GM12878 (cell line): ENCODE results near the gene SELENOM. TPM values are rescaled to one million over a fixed set of nuclear protein-coding genes. Genes with fewer than 3 reads are reported as not detected.

ENCODE experiments used
- ATAC-seq: fragments of 200-7000 bp; cut with Tn5 transposase; 3 replicates; pipeline ENCODE4 v1.9.1; 2020; ENCODE audit warnings: mild to moderate bottlenecking, moderate library complexity
- BruUV-seq: library from RNA; stranded (reverse); fragments of 400-500 nt; replicated peaks from 2 replicates; lab custom pipeline; 2021; lab: Mats Ljungman, UMichigan
- CTCF ChIA-PET: fragments of 300-600 bp; sonication (Branson Sonifier 250); formaldehyde crosslinking; extraction: SDS; loops from one replicate; lab custom pipeline; 2021; ENCODE audit warnings: inconsistent platforms; lab: Yijun Ruan, JAX
- POLR2A ChIA-PET: fragments of 350-600 bp; formaldehyde crosslinking; extraction: SDS; loops from one replicate; lab custom pipeline; 2021; ENCODE audit warnings: inconsistent platforms; lab: Charles Lee
- RAD21 ChIA-PET: fragments of 300-600 bp; sonication (Branson Sonifier 250); formaldehyde crosslinking; loops from one replicate; lab custom pipeline; 2023; ENCODE audit warnings: antibody characterized with exemption; ENCODE audit not compliant: unreplicated experiment; lab: Charles Lee
- SMC1A ChIA-PET: fragments of 300-600 bp; sonication (Branson Sonifier 250); formaldehyde crosslinking; loops from one replicate; lab custom pipeline; 2023; ENCODE audit not compliant: unreplicated experiment, uncharacterized antibody; lab: Charles Lee
- DNase-seq: peaks from one replicate; pipeline ENCODE4 v3.0.0-alpha.2; 2011; ENCODE audit warnings: low read depth, low spot score
- FAIRE-seq: peaks from 3 replicates; lab custom pipeline; 2011; peaks lifted over from hg19 to GRCh38; lab: Jason Lieb, UNC
- H2AFZ ChIP-seq: 2 replicates; pipeline ENCODE4 v1.6.0; 2011; ENCODE audit warnings: low read depth, low read length, control low read depth; ENCODE audit not compliant: control insufficient read depth
- H3K27ac ChIP-seq: 2 replicates; pipeline ENCODE4 v1.5.1; 2011; ENCODE audit warnings: control low read depth; ENCODE audit not compliant: control insufficient read depth, insufficient read depth
- H3K27me3 ChIP-seq, 2 experiments: replicated peaks in 1 of 2; 2 replicates each; pipeline versions ENCODE4 v1.6.0 to v1.6.1; 2011; ENCODE audit warnings: low read length in 1 of 2; ENCODE audit not compliant: control insufficient read depth in 2 of 2, insufficient read depth in 2 of 2
- H3K36me3 ChIP-seq, 2 experiments: 2 replicates each; pipeline ENCODE4 v1.5.1; 2011; ENCODE audit warnings: low read length in 1 of 2; ENCODE audit not compliant: control insufficient read depth in 2 of 2, insufficient read depth in 2 of 2
- H3K4me1 ChIP-seq: 2 replicates; pipeline ENCODE4 v1.6.1; 2011; ENCODE audit warnings: mild to moderate bottlenecking, low read length, moderate library complexity, mixed read lengths; ENCODE audit not compliant: control insufficient read depth, insufficient read depth
- H3K4me2 ChIP-seq: 2 replicates; pipeline ENCODE4 v1.6.0; 2011; ENCODE audit warnings: control low read depth; ENCODE audit not compliant: control insufficient read depth, insufficient read depth
- H3K4me3 ChIP-seq: fragments of 200-600 bp; sonication (generic); 2 replicates; pipeline ENCODE4 v1.5.1; 2016
- H3K79me2 ChIP-seq: 2 replicates; pipeline ENCODE4 v1.6.0; 2011; ENCODE audit warnings: low read length; ENCODE audit not compliant: control insufficient read depth, insufficient read depth
- H3K9ac ChIP-seq: 2 replicates; pipeline ENCODE4 v1.8.0; 2011; ENCODE audit warnings: low read length, control low read depth, mixed read lengths; ENCODE audit not compliant: control insufficient read depth, insufficient read depth
- H3K9me3 ChIP-seq: replicated peaks from 3 replicates; pipeline ENCODE4 v1.5.1; 2011; ENCODE audit warnings: mild to moderate bottlenecking, low read length; ENCODE audit not compliant: control insufficient read depth, insufficient read depth
- H4K20me1 ChIP-seq: 2 replicates; pipeline ENCODE4 v1.6.0; 2011; ENCODE audit not compliant: control insufficient read depth, insufficient read depth
- CBFB ChIP-seq: IDR thresholded peaks from 2 replicates; pipeline ENCODE4 v1.6.1; 2016; ENCODE audit warnings: antibody characterized with exemption, low read depth
- CREM ChIP-seq: IDR thresholded peaks from 2 replicates; pipeline ENCODE4 v1.6.1; 2014; ENCODE audit warnings: antibody characterized with exemption, low read depth
- EZH2 ChIP-seq: IDR thresholded peaks from 2 replicates; pipeline ENCODE4 v1.6.1; 2012; ENCODE audit warnings: low read depth, mild to moderate bottlenecking, control low read depth, inconsistent platforms, low read length, borderline replicate concordance; ENCODE audit not compliant: control insufficient read depth
- NFXL1 ChIP-seq: fragments of 450-650 bp; IDR thresholded peaks from 2 replicates; pipeline ENCODE4 v1.6.1; 2017; ENCODE audit warnings: antibody characterized with exemption, mild to moderate bottlenecking, borderline replicate concordance
- PAX5 ChIP-seq: IDR thresholded peaks from 2 replicates; pipeline ENCODE4 v1.6.1; 2011; ENCODE audit warnings: low read depth, low read length, borderline replicate concordance
- RAD21 ChIP-seq: IDR thresholded peaks from 2 replicates; pipeline ENCODE4 v1.6.1; 2011; ENCODE audit warnings: mild to moderate bottlenecking, low read depth, low read length, moderate library complexity; ENCODE audit not compliant: insufficient read depth
- SRF ChIP-seq, 2 experiments: IDR thresholded peaks; 2 replicates each; pipeline ENCODE4 v1.6.1; 2011; ENCODE audit warnings: low read depth in 2 of 2, low read length in 2 of 2, mild to moderate bottlenecking in 1 of 2, moderate library complexity in 1 of 2
- STAT3 ChIP-seq: IDR thresholded peaks from 2 replicates; pipeline ENCODE4 v1.6.1; 2011; ENCODE audit warnings: low read depth, low read length, improper control_type of control experiment
- YBX1 ChIP-seq: fragments of 450-650 bp; IDR thresholded peaks from 2 replicates; pipeline ENCODE4 v1.6.1; 2016; ENCODE audit warnings: antibody characterized with exemption
- WGBS: methylation state at CpG from one replicate; pipeline ENCODE4 v1.1.6; 2016; ENCODE audit warnings: low lambda C conversion rate; ENCODE audit not compliant: insufficient replicate concordance, insufficient coverage; ENCODE audit errors: missing lambda C conversion rate; 5-methylcytosine and 5-hydroxymethylcytosine counted together
- in situ Hi-C: fragments of 300-500 bp; cut with MboI; formaldehyde crosslinking; loops from 9 replicates; pipeline ENCODE4 v1.14.3; 2018; ENCODE audit warnings: mixed read lengths
- intact Hi-C: fragments of 100-400 bp; cut with micrococcal nuclease; formaldehyde crosslinking; loops from one replicate; pipeline ENCODE4 v1.14.2; 2022; ENCODE audit not compliant: unreplicated experiment
- polyA plus RNA-seq, 11 experiments: library from polyadenylated mRNA; depleted of rRNA in 4 of 11; unstranded in 6 of 11; stranded (reverse) in 5 of 11; fragments of >200 nt; fragmentation: Nextera tagmentation in 4 of 11; fragmentation: Illumina TruSeq in 1 of 11; extraction: Ambion mirVana in 4 of 11; extraction: Trizol in 1 of 11; gene quantifications; 1 replicate in 1 of 11; 2 replicates in 10 of 11; pipeline versions ENCODE4 v1.2.1 to v1.2.3, GENCODE V29; 2011 to 2016; ENCODE audit warnings: inconsistent platforms in 2 of 11, missing spikeins in 2 of 11, low read depth in 1 of 11
- total RNA-seq, 4 experiments: library from RNA; depleted of rRNA in 3 of 4; stranded (reverse); fragments of >200 nt in 3 of 4; fragmentation: Illumina TruSeq in 1 of 4; extraction: Trizol in 1 of 4; gene quantifications; 2 replicates each; pipeline versions ENCODE4 v1.2.1 to v1.2.3, GENCODE V29; 2013 to 2021
- TF ChIP-seq, protein P1 (sequence below): IDR thresholded peaks from 2 replicates; pipeline ENCODE4 v1.6.1; 2012; ENCODE audit warnings: improper control_type of control experiment, low read depth, low read length; ENCODE audit not compliant: insufficient replicate concordance

The SELENOM gene
- total and polyA plus RNA-seq, 10 of the 15 experiments (the other 5 are each of a cell fraction or from before 2014, with no cell fraction given), result 0.80 to 8.3 (median 2.0) TPM

DNA sequence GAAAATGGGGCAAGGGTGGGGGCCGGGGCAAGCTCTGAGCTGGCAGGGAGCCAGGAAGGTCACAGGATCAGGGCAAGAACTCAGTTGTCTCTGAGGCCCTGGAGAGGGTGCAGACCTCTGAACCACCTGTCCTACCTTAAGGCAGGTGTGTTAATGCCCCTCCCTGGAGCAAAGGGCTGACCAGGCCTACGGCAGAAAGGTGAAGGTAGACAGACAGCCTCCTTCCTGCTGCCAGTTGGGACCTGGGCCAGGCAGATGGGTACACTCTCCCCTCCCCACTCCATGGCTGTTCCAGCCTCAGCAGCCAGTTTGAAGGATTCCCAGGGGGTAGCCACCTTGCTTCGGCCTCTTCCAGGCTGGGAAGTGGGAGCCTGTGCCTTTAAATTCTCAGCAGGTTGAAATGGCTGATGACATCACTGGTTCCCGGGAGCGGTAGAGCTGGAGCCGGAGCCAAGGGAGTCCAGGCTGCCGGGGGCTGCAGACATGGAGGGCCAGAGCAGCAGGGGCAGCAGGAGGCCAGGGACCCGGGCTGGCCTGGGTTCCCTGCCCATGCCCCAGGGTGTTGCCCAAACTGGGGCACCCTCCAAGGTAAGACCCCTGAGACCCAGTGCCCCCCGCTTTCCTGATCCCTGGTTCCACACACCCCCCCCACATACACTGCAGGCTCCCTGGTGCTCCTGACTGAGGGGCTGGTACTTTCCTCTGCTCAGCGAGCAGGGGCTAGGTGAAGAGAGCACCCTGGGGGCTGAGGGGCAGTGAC, 15.3 kb upstream of the SELENOM start, which contains the start of gene INPP5J:
Gene INPP5J (plus strand): TSS at position 435 of the 760 bp plus-strand sequence. CDS start 49 bp downstream, at position 484.
- RAD21 ChIA-PET, result no interaction called here
- no TSS peak for BruUV-seq

More for the DNA sequence above, 15.3 kb upstream of the SELENOM start, which contains the start of gene INPP5J:
- no peak within 1 kb of the TSS for H3K9ac ChIP-seq
- ChIA-PET CTCF (no interaction called here), SMC1A (no interaction called here), POLR2A (no interaction called here)
- H3K36me3 ChIP-seq, result no peaks in the 10 kb centered on the region
- H3K9me3 ChIP-seq, result no peaks in the 10 kb centered on the region
- in situ Hi-C loops (no loop called here), intact Hi-C loops (no loop called here)
- no peak within 1 kb of the TSS for H3K4me3 ChIP-seq
- H4K20me1 ChIP-seq, result no peaks in the 10 kb centered on the region
- DNase-seq (no peak), ATAC-seq (no peak), FAIRE-seq (no peak)
- no peaks in the 10 kb centered on the region for H3K4me1 ChIP-seq
- no peak within 1 kb of the TSS for H2AFZ ChIP-seq
- TF ChIP-seq, protein P1, sequence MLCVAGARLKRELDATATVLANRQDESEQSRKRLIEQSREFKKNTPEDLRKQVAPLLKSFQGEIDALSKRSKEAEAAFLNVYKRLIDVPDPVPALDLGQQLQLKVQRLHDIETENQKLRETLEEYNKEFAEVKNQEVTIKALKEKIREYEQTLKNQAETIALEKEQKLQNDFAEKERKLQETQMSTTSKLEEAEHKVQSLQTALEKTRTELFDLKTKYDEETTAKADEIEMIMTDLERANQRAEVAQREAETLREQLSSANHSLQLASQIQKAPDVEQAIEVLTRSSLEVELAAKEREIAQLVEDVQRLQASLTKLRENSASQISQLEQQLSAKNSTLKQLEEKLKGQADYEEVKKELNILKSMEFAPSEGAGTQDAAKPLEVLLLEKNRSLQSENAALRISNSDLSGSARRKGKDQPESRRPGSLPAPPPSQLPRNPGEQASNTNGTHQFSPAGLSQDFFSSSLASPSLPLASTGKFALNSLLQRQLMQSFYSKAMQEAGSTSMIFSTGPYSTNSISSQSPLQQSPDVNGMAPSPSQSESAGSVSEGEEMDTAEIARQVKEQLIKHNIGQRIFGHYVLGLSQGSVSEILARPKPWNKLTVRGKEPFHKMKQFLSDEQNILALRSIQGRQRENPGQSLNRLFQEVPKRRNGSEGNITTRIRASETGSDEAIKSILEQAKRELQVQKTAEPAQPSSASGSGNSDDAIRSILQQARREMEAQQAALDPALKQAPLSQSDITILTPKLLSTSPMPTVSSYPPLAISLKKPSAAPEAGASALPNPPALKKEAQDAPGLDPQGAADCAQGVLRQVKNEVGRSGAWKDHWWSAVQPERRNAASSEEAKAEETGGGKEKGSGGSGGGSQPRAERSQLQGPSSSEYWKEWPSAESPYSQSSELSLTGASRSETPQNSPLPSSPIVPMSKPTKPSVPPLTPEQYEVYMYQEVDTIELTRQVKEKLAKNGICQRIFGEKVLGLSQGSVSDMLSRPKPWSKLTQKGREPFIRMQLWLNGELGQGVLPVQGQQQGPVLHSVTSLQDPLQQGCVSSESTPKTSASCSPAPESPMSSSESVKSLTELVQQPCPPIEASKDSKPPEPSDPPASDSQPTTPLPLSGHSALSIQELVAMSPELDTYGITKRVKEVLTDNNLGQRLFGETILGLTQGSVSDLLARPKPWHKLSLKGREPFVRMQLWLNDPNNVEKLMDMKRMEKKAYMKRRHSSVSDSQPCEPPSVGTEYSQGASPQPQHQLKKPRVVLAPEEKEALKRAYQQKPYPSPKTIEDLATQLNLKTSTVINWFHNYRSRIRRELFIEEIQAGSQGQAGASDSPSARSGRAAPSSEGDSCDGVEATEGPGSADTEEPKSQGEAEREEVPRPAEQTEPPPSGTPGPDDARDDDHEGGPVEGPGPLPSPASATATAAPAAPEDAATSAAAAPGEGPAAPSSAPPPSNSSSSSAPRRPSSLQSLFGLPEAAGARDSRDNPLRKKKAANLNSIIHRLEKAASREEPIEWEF, result no peak
- no peak for TF ChIP-seq PAX5
- no peak for TF ChIP-seq YBX1
- no peak for TF ChIP-seq STAT3
- no peak for TF ChIP-seq CBFB
- no peak for TF ChIP-seq EZH2
- TF ChIP-seq SRF (IDR thresholded peaks at IDR 0.05; ENCODE audit: low read depth in 2 of 2, low read length in 2 of 2), result no peak
- TF ChIP-seq CREM, result no peak
- no peak for TF ChIP-seq RAD21
- no peak for TF ChIP-seq NFXL1
- WGBS, result 44% methylated on average over 10 of the region's 10 CpGs
- no peak within 1 kb of the TSS for H3K27ac ChIP-seq
- H3K79me2 ChIP-seq, result no peaks in the 10 kb centered on the region
- H3K27me3 ChIP-seq, result no peaks in the 10 kb centered on the region
- H3K4me2 ChIP-seq, result no peak within 1 kb of the TSS
